Measurements from ENCODE around the gene MRPS18B. TPM values are rescaled to one million over a fixed set of nuclear protein-coding genes. Genes with fewer than 3 reads are reported as not detected.
"Not testable (repeated sequence)": the region's sequence is repeated elsewhere in the genome, so short reads cannot be mapped to it uniquely, and the experiment has no call there.

MRPS18B gene
- total RNA-seq, 2 experiments from 2014 or later, result 48.2 to 65.7 TPM

DNA sequence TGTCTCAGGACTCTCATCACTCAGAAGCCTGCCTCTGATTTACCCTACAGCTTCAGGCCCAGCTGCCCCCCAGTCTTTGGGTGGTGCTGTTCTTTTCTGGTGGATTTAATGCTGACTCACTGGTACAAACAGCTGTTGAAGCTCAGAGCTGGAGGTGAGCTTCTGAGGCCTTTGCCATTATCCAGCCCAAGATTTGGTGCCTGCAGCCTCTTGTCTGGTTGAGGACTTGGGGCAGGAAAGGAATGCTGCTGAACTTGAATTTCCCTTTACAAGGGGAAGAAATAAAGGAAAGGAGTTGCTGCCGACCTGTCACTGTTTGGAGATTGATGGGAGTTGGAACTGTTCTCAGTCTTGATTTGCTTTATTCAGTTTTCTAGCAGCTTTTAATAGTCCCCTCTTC is 26.6 kb upstream of the MRPS18B start:
- H3K9me3 Mint-ChIP-seq (ENCODE audit: low read depth), result no peaks in the 10 kb centered on the region
- no peak overlapping the region for H3K4me3 Mint-ChIP-seq
- peak overlapping the region; percentile 52 for H3K27ac Mint-ChIP-seq
- DNase-seq, result no peak
- peaks cover 42% of the 10 kb centered on the region for H3K36me3 Mint-ChIP-seq
- CTCF ChIA-PET, result interaction anchor here (1.1 to 2.3 kb wide), 5 partner anchors 12 to 108 kb away, joined by 3 to 6 read pairs (median 5); partner anchors contain the start of gene DHX16
- no peaks in the 10 kb centered on the region for H3K4me1 Mint-ChIP-seq
- no peak for ATAC-seq
- H3K27me3 Mint-ChIP-seq, result no peaks in the 10 kb centered on the region

DNA sequence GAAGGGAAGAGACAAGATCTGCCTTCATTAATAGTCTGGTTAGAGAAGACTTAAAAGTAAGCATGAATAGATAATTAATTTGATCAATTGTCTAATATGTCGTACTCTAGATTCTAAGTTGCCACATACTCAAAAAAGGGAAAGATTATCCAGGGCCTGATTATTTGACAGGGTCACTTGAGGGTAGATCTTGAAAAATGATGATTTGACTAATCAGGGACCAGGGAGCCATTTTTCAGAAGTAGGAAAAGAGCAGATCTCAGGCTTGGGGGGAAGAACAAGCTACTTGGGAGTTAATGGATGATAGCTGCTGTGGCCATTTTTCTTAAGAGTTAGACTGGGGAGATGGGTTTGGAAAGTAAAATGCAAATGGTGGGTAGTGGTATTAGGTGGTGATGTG is 25.4 kb upstream of the MRPS18B start:
- H3K9me3 Mint-ChIP-seq (ENCODE audit: low read depth), result no peaks in the 10 kb centered on the region

DNA sequence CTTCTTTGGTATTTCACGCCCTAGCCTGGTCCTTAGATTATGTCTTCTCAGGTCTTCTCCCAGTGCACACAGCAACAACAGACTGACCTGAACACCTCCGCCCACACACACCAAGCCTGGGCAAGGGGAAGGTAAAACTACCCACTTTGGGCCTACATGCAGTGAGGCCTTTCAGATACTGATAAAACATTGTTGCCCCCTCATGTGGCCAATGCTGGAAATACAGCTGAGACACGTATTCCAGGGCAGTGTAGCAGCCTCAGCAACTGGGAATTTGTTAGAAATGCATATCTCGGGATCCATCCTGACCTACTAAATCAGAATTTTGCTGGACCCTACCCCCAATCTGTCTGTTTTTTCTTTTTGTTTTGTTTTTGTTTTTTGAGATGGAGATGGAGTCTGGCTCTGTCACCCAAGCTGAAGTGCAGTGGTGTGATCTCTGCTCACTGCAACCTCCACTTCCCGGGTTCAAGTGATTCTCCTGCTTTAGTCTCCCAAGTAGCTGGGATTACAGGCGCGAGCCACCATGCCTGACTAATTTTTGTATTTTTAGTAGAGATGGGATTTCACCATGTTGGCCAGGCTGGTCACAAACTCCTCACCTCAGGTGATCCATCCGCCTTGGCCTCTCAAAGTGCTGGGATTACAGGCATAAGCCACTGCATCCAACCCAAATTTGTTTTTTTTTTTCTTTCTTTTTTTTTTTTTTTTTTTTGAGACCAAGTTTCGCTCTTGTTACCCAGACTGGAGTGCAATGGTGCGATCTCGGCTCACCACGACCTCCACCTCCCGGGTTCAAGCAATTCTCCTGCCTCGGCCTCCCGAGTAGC is 20.1 kb upstream of the MRPS18B start:
- DNase-seq, result peak; percentile 89
- not testable (repeated sequence) for H3K4me1 Mint-ChIP-seq; H3K27ac Mint-ChIP-seq; H3K9me3 Mint-ChIP-seq (ENCODE audit: low read depth); H3K27me3 Mint-ChIP-seq; H3K4me3 Mint-ChIP-seq
- peak; percentile 84 for ATAC-seq
- CTCF ChIA-PET, result interaction anchor here (0.6 to 8.1 kb wide), 42 partner anchors 9 to 530 kb away, joined by 3 to 106 read pairs (median 4); partner anchors contain the start of genes ABCF1, DHX16, IER3 and MRPS18B
- H3K36me3 Mint-ChIP-seq, result peaks cover 20% of the 10 kb centered on the region

More for the DNA sequence above, 25.4 kb upstream of the MRPS18B start:
- CTCF ChIA-PET, result interaction anchor here (1.2 to 2.5 kb wide), 4 partner anchors 8 to 110 kb away, joined by 3 to 8 read pairs (median 4); no protein-coding TSS in a partner anchor
- Mint-ChIP-seq H3K27ac (peak overlapping the region; percentile 0), H3K4me1 (peaks cover 1% of the 10 kb centered on the region), H3K27me3 (no peaks in the 10 kb centered on the region), H3K36me3 (peaks cover 35% of the 10 kb centered on the region), H3K4me3 (no peak overlapping the region)
- DNase-seq (no peak), ATAC-seq (no peak)

DNA sequence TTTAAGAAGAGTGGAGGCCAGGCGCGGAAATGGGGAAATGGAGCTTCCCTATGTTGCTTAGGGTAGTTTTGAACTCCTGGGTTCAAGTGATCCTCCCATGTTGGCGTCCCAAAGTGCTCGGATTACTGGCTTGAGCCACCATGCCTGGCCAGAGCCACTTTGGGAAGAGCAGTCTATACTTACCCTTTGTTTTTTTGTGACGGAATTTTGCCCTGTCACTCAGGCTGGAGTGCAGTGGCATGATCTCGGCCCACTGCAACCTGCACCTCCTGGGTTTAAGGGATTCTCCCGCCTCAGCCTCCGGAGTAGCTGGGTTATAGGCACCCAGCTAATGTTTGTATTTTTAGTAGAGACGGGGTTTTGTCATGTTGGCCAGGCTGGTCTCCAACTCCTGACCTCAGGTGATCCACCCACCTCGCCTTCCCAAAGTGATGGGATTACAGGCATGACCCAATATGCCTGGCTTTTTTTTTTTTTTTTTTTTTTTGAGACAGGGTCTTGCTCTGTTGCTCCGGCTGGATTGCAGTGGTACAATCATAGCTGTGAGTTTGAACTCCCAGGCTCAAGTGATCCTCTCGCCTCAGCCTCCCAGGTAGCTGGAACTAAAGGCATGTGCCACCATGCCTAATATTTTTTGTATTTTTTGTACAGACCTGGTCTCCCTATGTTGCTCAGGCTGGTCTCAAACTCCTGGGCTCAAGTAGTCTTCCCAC is 18.6 kb upstream of the MRPS18B start:
- no peak overlapping the region for H3K4me3 Mint-ChIP-seq

DNA sequence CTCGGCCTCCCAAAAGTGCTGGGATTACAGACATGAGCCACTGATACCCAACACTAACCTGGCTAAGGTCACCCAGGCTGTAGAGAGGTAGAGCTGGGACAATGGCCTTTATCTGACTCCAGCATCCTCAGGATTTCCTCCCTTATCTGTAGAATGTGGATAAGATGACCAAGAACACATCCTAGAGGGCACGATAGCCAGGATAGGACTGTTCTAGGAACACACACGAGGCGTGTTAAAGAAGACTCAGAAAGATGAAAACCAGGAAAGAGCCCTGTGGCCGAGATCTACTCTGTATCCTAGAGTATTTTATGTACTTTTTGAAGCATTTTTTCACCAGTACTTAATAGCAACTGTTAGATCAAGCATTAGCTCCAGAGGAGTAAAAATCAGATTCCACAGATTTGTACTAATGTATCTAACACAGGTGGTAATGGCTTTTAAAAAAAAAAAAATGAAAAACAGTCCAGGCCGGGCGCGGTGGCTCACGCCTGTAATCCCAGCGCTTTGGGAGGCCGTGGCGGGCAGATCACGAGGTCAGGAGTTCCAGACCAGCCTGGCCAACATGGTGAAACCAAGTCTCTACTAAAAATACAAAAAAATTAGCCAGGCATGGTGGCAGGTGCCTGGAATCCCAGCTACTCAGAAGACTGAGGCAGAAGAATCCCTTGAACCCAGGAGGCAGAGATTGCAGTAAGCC is 17.9 kb upstream of the MRPS18B start:
- peak overlapping the region; percentile 37 for H3K27ac Mint-ChIP-seq
- DNase-seq (no peak), ATAC-seq (no peak)
- peaks cover 35% of the 10 kb centered on the region for H3K36me3 Mint-ChIP-seq
- CTCF ChIA-PET, result interaction anchor here (0.8 to 8.1 kb wide), 10 partner anchors 11 to 131 kb away, joined by 3 to 106 read pairs (median 10); no protein-coding TSS in a partner anchor
- no peaks in the 10 kb centered on the region for H3K27me3 Mint-ChIP-seq
- H3K4me3 Mint-ChIP-seq, result no peak overlapping the region
- H3K4me1 Mint-ChIP-seq, result peaks cover 12% of the 10 kb centered on the region
- H3K9me3 Mint-ChIP-seq (ENCODE audit: low read depth), result no peaks in the 10 kb centered on the region

More for the DNA sequence above, 18.6 kb upstream of the MRPS18B start:
- Mint-ChIP-seq H3K27ac (no peak overlapping the region), H3K9me3 (ENCODE audit: low read depth) (no peaks in the 10 kb centered on the region), H3K36me3 (peaks cover 29% of the 10 kb centered on the region), H3K4me1 (peaks cover 12% of the 10 kb centered on the region), H3K27me3 (no peaks in the 10 kb centered on the region)
- ATAC-seq (no peak), DNase-seq (no peak)
- CTCF ChIA-PET, result interaction anchor here (0.7 to 8.1 kb wide), 11 partner anchors 11 to 192 kb away, joined by 3 to 106 read pairs (median 21); no protein-coding TSS in a partner anchor

DNA sequence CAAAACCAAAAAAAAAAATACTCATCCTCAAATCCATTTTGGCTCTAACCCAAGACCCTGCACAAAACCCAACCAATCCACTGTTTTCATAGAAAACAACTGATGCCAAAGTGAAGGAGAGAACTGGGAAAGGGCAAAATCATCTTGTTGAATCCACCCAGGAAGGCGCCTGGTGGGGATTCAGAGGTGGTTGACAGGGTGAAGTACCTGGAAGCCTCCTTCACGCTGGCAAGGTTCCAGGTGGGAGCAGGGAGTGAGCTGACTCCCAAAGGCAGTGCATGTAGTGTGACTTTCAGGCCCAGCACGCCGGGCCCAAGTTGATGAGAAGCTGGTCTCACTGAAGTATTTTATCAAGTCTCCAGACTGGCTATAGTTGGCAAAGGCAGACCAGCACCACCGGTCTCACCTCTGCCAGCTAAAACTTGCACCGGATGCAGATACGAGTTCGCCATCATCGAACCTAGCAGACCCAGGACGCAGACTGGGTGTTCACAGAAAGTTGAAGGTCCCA is 17.1 kb upstream of the MRPS18B start:
- CTCF ChIA-PET, result interaction anchor here (0.8 to 8.1 kb wide), 6 partner anchors 8 to 130 kb away, joined by 3 to 106 read pairs (median 4); no protein-coding TSS in a partner anchor
- Mint-ChIP-seq H3K27ac (no peak overlapping the region), H3K27me3 (no peaks in the 10 kb centered on the region), H3K9me3 (ENCODE audit: low read depth) (no peaks in the 10 kb centered on the region), H3K4me1 (peaks cover 12% of the 10 kb centered on the region), H3K4me3 (no peak overlapping the region), H3K36me3 (peaks cover 41% of the 10 kb centered on the region)
- ATAC-seq (no peak), DNase-seq (no peak)

DNA sequence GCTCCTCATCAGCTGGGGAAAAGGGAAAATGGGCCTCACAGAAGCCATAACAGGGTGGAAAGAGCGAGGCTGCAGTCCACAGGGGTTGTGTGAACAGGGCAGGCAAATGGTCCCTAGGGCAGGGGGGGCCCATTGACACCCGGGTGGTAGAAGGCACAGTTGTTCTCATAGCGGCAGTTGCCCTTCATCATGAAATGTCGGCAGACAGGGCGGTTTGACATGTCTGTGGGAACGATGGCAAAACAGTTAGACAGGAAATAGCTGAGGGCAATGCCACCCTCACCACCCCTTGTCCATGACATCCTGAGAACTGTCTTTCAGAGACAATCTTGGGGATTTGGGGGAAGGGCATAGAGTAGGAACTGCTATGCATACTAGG is 16.2 kb upstream of the MRPS18B start:
- no peaks in the 10 kb centered on the region for H3K9me3 Mint-ChIP-seq (ENCODE audit: low read depth)
- H3K4me3 Mint-ChIP-seq, result no peak overlapping the region
- H3K27me3 Mint-ChIP-seq, result no peaks in the 10 kb centered on the region
- ATAC-seq (no peak), DNase-seq (no peak)
- CTCF ChIA-PET, result interaction anchor here (0.8 to 8.1 kb wide), 3 partner anchors 12 to 129 kb away, joined by 4 to 106 read pairs (median 5); no protein-coding TSS in a partner anchor
- H3K4me1 Mint-ChIP-seq, result peaks cover 17% of the 10 kb centered on the region
- H3K27ac Mint-ChIP-seq, result peak overlapping the region; percentile 47
- H3K36me3 Mint-ChIP-seq, result peaks cover 49% of the 10 kb centered on the region

DNA sequence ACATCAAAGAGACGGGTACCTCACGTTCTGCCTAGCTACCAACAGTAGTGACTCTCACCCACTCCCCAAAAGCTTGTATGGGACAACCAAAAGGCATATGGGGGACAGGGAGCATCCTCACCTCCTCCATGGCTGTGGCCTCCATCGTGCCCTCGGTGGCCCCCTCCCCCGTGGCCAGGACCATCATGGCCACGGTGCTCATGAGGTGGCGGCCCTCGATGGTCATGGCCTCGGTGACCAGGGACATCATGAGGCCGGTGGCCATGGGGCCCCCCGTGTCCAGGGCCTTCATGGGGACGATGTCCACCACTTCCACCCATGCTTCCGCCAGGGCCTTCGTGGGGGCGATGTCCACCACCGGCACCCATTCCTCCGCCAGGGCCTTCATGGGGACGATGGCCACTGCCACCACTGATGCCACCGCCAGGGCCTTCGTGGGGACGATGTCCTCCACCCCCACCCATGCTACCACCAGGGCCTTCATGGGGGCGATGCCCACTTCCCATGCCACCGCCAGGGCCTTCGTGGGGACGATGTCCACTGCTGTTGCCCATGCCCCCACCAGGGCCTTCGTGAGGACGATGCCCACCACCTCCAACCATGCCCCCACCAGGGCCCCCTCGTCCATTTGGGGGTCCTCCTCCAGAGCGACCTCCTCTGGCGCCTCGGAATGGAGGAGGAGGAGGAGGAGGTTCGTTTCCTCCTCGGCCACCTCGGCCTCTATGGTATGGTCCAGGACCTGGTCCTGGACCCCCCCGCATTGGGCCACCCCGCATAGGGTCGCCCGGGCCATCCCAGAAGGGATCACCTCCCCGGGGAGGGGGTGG is 15.6 kb upstream of the MRPS18B start:
- Mint-ChIP-seq H3K4me3 (no peak overlapping the region), H3K4me1 (peaks cover 17% of the 10 kb centered on the region), H3K36me3 (peaks cover 55% of the 10 kb centered on the region), H3K27me3 (no peaks in the 10 kb centered on the region), H3K9me3 (ENCODE audit: low read depth) (no peaks in the 10 kb centered on the region), H3K27ac (no peak overlapping the region)
- ATAC-seq (no peak), DNase-seq (no peak)
- CTCF ChIA-PET, result interaction anchor here (0.8 to 8.1 kb wide), 3 partner anchors 12 to 129 kb away, joined by 4 to 106 read pairs (median 5); no protein-coding TSS in a partner anchor

DNA sequence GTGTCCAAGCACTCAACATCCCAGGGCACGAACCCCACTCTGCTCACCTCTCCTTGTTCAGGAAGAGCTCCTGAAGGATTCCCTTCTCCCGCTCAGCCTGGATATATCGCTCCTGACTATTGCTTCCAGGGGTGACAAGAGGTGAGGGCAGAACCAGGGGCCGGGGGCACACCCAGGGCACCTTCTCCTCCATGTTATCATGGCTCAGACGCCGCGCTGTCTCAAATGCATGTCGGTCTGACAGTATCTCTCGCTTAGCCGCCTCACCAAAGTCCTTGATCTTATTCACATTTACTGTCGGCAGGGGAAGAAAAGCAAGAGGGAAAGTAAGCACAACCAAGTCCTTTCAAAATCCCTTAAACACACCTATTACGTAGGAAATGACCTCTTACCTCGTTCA is 13.7 kb upstream of the MRPS18B start:
- H3K4me3 Mint-ChIP-seq, result no peak overlapping the region
- ATAC-seq, result no peak
- H3K36me3 Mint-ChIP-seq, result peaks cover 71% of the 10 kb centered on the region
- H3K27ac Mint-ChIP-seq, result no peak overlapping the region
- CTCF ChIA-PET, result interaction anchor here (1.2 kb wide), 1 partner anchor 21 kb away, joined by 3 read pairs; no protein-coding TSS in a partner anchor
- H3K9me3 Mint-ChIP-seq (ENCODE audit: low read depth), result no peaks in the 10 kb centered on the region
- DNase-seq, result no peak
- H3K4me1 Mint-ChIP-seq, result peaks cover 20% of the 10 kb centered on the region
- H3K27me3 Mint-ChIP-seq, result no peaks in the 10 kb centered on the region

DNA sequence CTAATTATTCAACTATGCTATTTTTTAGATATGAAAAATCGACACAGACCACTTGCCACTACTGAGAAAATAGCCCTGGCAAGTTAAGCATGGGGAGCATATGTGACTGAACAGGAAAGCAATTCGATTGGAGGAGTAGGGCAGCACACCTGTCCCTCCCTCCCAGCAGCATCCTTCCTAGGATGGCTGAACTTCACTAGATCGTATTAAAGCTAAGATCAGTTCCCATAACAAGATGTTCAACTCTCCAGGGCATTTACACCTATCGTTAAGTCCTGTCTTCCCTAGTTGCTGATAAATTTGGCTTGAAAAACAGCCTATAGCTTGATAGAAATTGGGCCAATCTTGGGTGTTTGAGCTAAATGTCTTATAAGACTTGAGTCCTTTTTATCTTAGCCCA is 7.6 kb upstream of the MRPS18B start:
- Mint-ChIP-seq H3K27ac (peak overlapping the region; percentile 26), H3K4me3 (no peak overlapping the region)
- ATAC-seq, result no peak

DNA sequence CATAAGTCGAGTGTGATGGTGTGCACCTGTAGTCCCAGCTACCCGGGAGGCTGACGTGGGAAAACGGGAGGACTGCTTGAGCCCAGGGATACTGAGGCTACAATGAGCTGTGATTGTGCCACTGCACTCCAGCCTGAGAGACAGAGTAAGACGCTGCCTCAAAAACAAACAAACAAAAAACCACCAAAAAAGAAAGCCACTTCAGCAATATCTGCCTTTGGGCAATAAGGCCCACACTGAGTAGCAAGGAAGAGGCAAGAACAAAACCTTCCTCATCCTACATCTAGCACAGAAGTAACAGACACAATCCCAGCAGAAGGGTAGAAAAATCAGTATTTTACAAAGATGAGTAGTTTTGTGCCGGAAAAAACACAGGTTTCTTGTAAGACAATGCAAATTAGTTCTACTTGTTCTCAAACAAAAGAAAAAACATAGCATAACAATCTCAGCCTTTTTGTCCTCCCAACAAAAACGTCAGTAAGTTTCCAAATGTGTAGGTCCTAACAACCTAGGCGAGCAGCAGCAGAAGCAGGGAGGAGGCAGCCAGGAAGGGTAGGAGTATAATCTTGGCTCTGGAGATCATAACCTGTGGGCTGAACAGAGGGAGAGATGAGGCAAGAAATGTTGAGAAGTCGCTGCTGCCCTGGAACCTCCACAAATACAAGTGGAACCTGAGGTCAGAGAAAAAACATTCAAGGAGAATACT is 6.3 kb upstream of the MRPS18B start:
- CTCF ChIA-PET, result interaction anchor here (1.1 to 4.3 kb wide), 7 partner anchors 11 to 128 kb away, joined by 3 to 40 read pairs (median 6); no protein-coding TSS in a partner anchor
- Mint-ChIP-seq H3K9me3 (ENCODE audit: low read depth) (no peaks in the 10 kb centered on the region), H3K4me3 (no peak overlapping the region), H3K36me3 (peaks cover 81% of the 10 kb centered on the region), H3K4me1 (peaks cover 58% of the 10 kb centered on the region), H3K27me3 (no peaks in the 10 kb centered on the region), H3K27ac (peak overlapping the region; percentile 39)
- ATAC-seq (no peak), DNase-seq (no peak)

More for the DNA sequence above, 7.6 kb upstream of the MRPS18B start:
- Mint-ChIP-seq H3K27me3 (no peaks in the 10 kb centered on the region), H3K9me3 (ENCODE audit: low read depth) (no peaks in the 10 kb centered on the region), H3K4me1 (peaks cover 63% of the 10 kb centered on the region), H3K36me3 (peaks cover 79% of the 10 kb centered on the region)
- no peak for DNase-seq
- CTCF ChIA-PET, result interaction anchor here (0.6 to 2.1 kb wide), 6 partner anchors 10 to 127 kb away, joined by 3 to 14 read pairs (median 4); no protein-coding TSS in a partner anchor

All from activated CD8-positive, alpha-beta memory T cell treated with anti-CD3 and anti-CD28 coated beads, Interleukin-2, amount 10 ng/mL, durations not matched to agents 7 days and 5 days (primary cell).